Activated CD4-positive, CD25-positive, alpha-beta regulatory T cell treated with anti-CD3 and anti-CD28 coated beads, Interleukin-2, amount 50 U/mL, for 16 hours (primary cell): Measurements from ENCODE around the gene KAT6B.
A peak's percentile ranks its signal among the peaks of the same experiment; 100 is the strongest.

Experiments
- DNase-seq: peaks from one replicate; pipeline ENCODE4 v3.0.0-alpha.2; 2020; ENCODE audit warnings: low read depth, low spot score

KAT6B gene

GRCh38 chr10:74823791-74824183 lies 2.6 kb upstream of the KAT6B start:
- no peak for DNase-seq

GRCh38 chr10:74824184-74824899 lies 2.1 kb upstream of the KAT6B start:
- DNase-seq: no peak

- DNase-seq: peak; percentile 23
Measured at GRCh38 chr10:74824900-74825370, 1.5 kb upstream of the KAT6B start.

GRCh38 chr10:74825371-74826141 lies 844 bp upstream of the KAT6B start:
- DNase-seq: no peak

GRCh38 chr10:74827045-74827441 lies 643 bp downstream of the KAT6B start:
- DNase-seq: no peak

- DNase-seq: no peak
Measured at GRCh38 chr10:74827694-74828093, 1.3 kb downstream of the KAT6B start.

GRCh38 chr10:74828946-74829345 lies 2.5 kb downstream of the KAT6B start:
- no peak for DNase-seq

GRCh38 chr10:74831518-74832120 lies 5.2 kb downstream of the KAT6B start:
- DNase-seq: no peak

- DNase-seq: no peak
Measured at GRCh38 chr10:74835963-74836362, 9.6 kb downstream of the KAT6B start.

- no peak for DNase-seq
Measured at GRCh38 chr10:74836877-74837276, 10.5 kb downstream of the KAT6B start.

GRCh38 chr10:74837743-74838142 lies 11.3 kb downstream of the KAT6B start:
- DNase-seq: no peak

GRCh38 chr10:74839708-74840107 lies 13.3 kb downstream of the KAT6B start:
- no peak for DNase-seq

- DNase-seq: no peak
Measured at GRCh38 chr10:74841265-74841973, 15.0 kb downstream of the KAT6B start.

- DNase-seq: no peak
Measured at GRCh38 chr10:74842301-74842954, 16.0 kb downstream of the KAT6B start.

GRCh38 chr10:74846958-74847357 lies 20.6 kb downstream of the KAT6B start:
- no peak for DNase-seq

- no peak for DNase-seq
Measured at GRCh38 chr10:74851831-74852230, 25.4 kb downstream of the KAT6B start.

- no peak for DNase-seq
Measured at GRCh38 chr10:74852381-74852780, 26.0 kb downstream of the KAT6B start.

- DNase-seq: no peak
Measured at GRCh38 chr10:74854610-74855009, 28.2 kb downstream of the KAT6B start.

GRCh38 chr10:74855027-74855426 lies 28.6 kb downstream of the KAT6B start:
- DNase-seq: no peak

- no peak for DNase-seq
Measured at GRCh38 chr10:74855439-74855838, 29.0 kb downstream of the KAT6B start.

GRCh38 chr10:74856940-74857339 lies 30.5 kb downstream of the KAT6B start:
- DNase-seq: no peak
